ENCODE measurements around the gene CSNK1D.

Gene CSNK1D

GRCh38 chr17:82238472-82239201 lies 34.9 kb downstream of the CSNK1D start:
- no peak for DNase-seq (ENCODE audit: low spot score)

GRCh38 chr17:82237746-82238471 lies 35.6 kb downstream of the CSNK1D start:
- no peak for DNase-seq (ENCODE audit: low spot score)

GRCh38 chr17:82237083-82237745 lies 36.3 kb downstream of the CSNK1D start:
- no peak for DNase-seq (ENCODE audit: low spot score)

- peak; percentile 88 for DNase-seq (ENCODE audit: low spot score)
These were observed 37.1 kb downstream of the CSNK1D start for GRCh38 chr17:82236142-82236971.

- DNase-seq (ENCODE audit: low spot score), result no peak
These were observed 37.7 kb downstream of the CSNK1D start for GRCh38 chr17:82235775-82236141.

- no peak for DNase-seq (ENCODE audit: low spot score)
These were observed 38.3 kb downstream of the CSNK1D start for GRCh38 chr17:82235056-82235774.

GRCh38 chr17:82234211-82235055 lies 39.1 kb downstream of the CSNK1D start:
- no peak for DNase-seq (ENCODE audit: low spot score)

GRCh38 chr17:82232876-82233785 lies 40.4 kb downstream of the CSNK1D start:
- no peak for DNase-seq (ENCODE audit: low spot score)

- no peak for DNase-seq (ENCODE audit: low spot score)
These were observed 41.1 kb downstream of the CSNK1D start for GRCh38 chr17:82232322-82232820.

- peak; percentile 87 for DNase-seq (ENCODE audit: low spot score)
These were observed 41.8 kb downstream of the CSNK1D start for GRCh38 chr17:82231562-82232321.

- no peak for DNase-seq (ENCODE audit: low spot score)
These were observed 42.3 kb downstream of the CSNK1D start for GRCh38 chr17:82231312-82231561.

GRCh38 chr17:82230609-82231311 lies 42.7 kb downstream of the CSNK1D start:
- DNase-seq (ENCODE audit: low spot score), result peak; percentile 92

GRCh38 chr17:82229698-82230608 lies 43.5 kb downstream of the CSNK1D start:
- no peak for DNase-seq (ENCODE audit: low spot score)

GRCh38 chr17:82228842-82229697 lies 44.4 kb downstream of the CSNK1D start, which contains the start of gene SLC16A3:
SLC16A3 (plus strand) TSS chr17:82229042; CDS start chr17:82236009, 6,967 bp downstream.
- DNase-seq (ENCODE audit: low spot score), result peak; percentile 83

- DNase-seq (ENCODE audit: low spot score), result no peak
These were observed 45.1 kb downstream of the CSNK1D start for GRCh38 chr17:82228278-82228841.

Measured in HuH-7.5 (cell line).